DND-41 (cell line): ENCODE measurements around the gene MNT.

ENCODE experiments used
- ATAC-seq: fragments of 200-7000 bp; cut with Tn5 transposase; 3 replicates; pipeline ENCODE4 v1.9.1; 2021; ENCODE audit warnings: low read depth; ENCODE audit not compliant: insufficient read depth
- DNase-seq: peaks from one replicate; pipeline ENCODE4 v3.0.0-alpha.2; 2020
- H2AFZ ChIP-seq: 2 replicates; pipeline ENCODE4 v1.6.0; 2012; ENCODE audit warnings: low read depth, low read length
- H3K27ac ChIP-seq: 2 replicates; pipeline ENCODE4 v1.5.1; 2012; ENCODE audit warnings: low read length, inconsistent platforms
- H3K27me3 ChIP-seq: fragments of 200-600 bp; sonication (generic); 2 replicates; pipeline ENCODE4 v1.6.0; 2012; ENCODE audit warnings: low read length, mild to moderate bottlenecking, inconsistent platforms; ENCODE audit not compliant: insufficient read depth, poor library complexity
- H3K36me3 ChIP-seq: 2 replicates; pipeline ENCODE4 v1.5.1; 2012; ENCODE audit warnings: low read length, inconsistent platforms; ENCODE audit not compliant: insufficient read depth
- H3K4me1 ChIP-seq: 2 replicates; pipeline ENCODE4 v1.5.1; 2012; ENCODE audit warnings: mild to moderate bottlenecking, low read length; ENCODE audit not compliant: insufficient read depth
- H3K4me2 ChIP-seq: 2 replicates; pipeline ENCODE4 v1.6.0; 2012; ENCODE audit warnings: mild to moderate bottlenecking, moderate library complexity, low read length, inconsistent platforms; ENCODE audit not compliant: insufficient read depth
- H3K4me3 ChIP-seq, 2 experiments: fragments of 200-600 bp in 1 of 2; shearing (Covaris generic) in 1 of 2; 2 replicates each; pipeline ENCODE4 v1.5.1; 2012 to 2016; ENCODE audit warnings: inconsistent platforms in 2 of 2, low read length in 2 of 2, mild to moderate bottlenecking in 2 of 2, low read depth in 1 of 2, moderate library complexity in 1 of 2
- H3K79me2 ChIP-seq: 2 replicates; pipeline ENCODE4 v1.6.0; 2012; ENCODE audit warnings: low read length, inconsistent platforms; ENCODE audit not compliant: insufficient read depth
- H3K9ac ChIP-seq: 2 replicates; pipeline ENCODE4 v1.6.0; 2012; ENCODE audit warnings: low read depth, mild to moderate bottlenecking, inconsistent platforms, low read length, moderate library complexity
- H3K9me3 ChIP-seq: 2 replicates; pipeline ENCODE4 v1.5.1; 2012; ENCODE audit warnings: low read length, moderate library complexity, mild to moderate bottlenecking, inconsistent platforms; ENCODE audit not compliant: insufficient read depth, severe bottlenecking
- H4K20me1 ChIP-seq: 2 replicates; pipeline ENCODE4 v1.6.0; 2012; ENCODE audit warnings: low read length; ENCODE audit not compliant: insufficient read depth
- CTCF ChIP-seq: IDR thresholded peaks from 2 replicates; pipeline ENCODE4 v1.5.1; 2012; ENCODE audit warnings: borderline replicate concordance, low read length, moderate library complexity, mild to moderate bottlenecking; ENCODE audit not compliant: poor library complexity, severe bottlenecking; ENCODE audit errors: extremely low read depth
- EZH2 ChIP-seq: IDR thresholded peaks from 3 replicates; pipeline ENCODE4 v1.6.1; 2012; ENCODE audit warnings: borderline replicate concordance, low read depth, mild to moderate bottlenecking, moderate library complexity, low read length, inconsistent platforms; ENCODE audit not compliant: severe bottlenecking

Gene MNT

GRCh38 chr17:2363851-2364762 lies 36.8 kb downstream of the MNT start:
- no peaks in the 10 kb centered on the region for H3K9me3 ChIP-seq
- no peak overlapping the region for H2AFZ ChIP-seq
- no peak overlapping the region for H3K4me2 ChIP-seq
- peaks cover 68% of the 10 kb centered on the region for H3K36me3 ChIP-seq
- peaks cover 8% of the 10 kb centered on the region for H4K20me1 ChIP-seq
- H3K4me3 ChIP-seq: no peak overlapping the region
- H3K27ac ChIP-seq: no peak overlapping the region
- no peak for ATAC-seq
- no peaks in the 10 kb centered on the region for H3K27me3 ChIP-seq
- no peak for DNase-seq
- no peaks in the 10 kb centered on the region for H3K79me2 ChIP-seq
- no peaks in the 10 kb centered on the region for H3K4me1 ChIP-seq
- H3K9ac ChIP-seq: no peak overlapping the region
- TF ChIP-seq CTCF: no peak
- TF ChIP-seq EZH2: no peak

- H2AFZ ChIP-seq: no peak overlapping the region
- no peak overlapping the region for H3K27ac ChIP-seq
- peaks cover 69% of the 10 kb centered on the region for H3K36me3 ChIP-seq
- H3K4me1 ChIP-seq: no peaks in the 10 kb centered on the region
- no peak for DNase-seq
- H3K9me3 ChIP-seq: no peaks in the 10 kb centered on the region
- H3K79me2 ChIP-seq: no peaks in the 10 kb centered on the region
- peaks cover 9% of the 10 kb centered on the region for H4K20me1 ChIP-seq
- ATAC-seq: no peak
- H3K4me3 ChIP-seq: no peak overlapping the region
- H3K9ac ChIP-seq: no peak overlapping the region
- TF ChIP-seq CTCF: no peak
- no peak for TF ChIP-seq EZH2
- no peaks in the 10 kb centered on the region for H3K27me3 ChIP-seq
- H3K4me2 ChIP-seq: no peak overlapping the region
Measured at GRCh38 chr17:2363318-2363717, 37.5 kb downstream of the MNT start.

- Histone ChIP-seq H3K27ac (no peak overlapping the region), H3K9me3 (no peaks in the 10 kb centered on the region), H4K20me1 (peaks cover 12% of the 10 kb centered on the region), H3K9ac (no peak overlapping the region), H3K27me3 (no peaks in the 10 kb centered on the region), H3K36me3 (peaks cover 69% of the 10 kb centered on the region), H3K4me3 (no peak overlapping the region), H2AFZ (no peak overlapping the region), H3K79me2 (0 out of 2 replicates have a peak, but pooled peaks cover 2% of the 10 kb centered on the region), H3K4me1 (no peaks in the 10 kb centered on the region), H3K4me2 (no peak overlapping the region)
- TF ChIP-seq CTCF: no peak
- no peak for TF ChIP-seq EZH2
- ATAC-seq (no peak), DNase-seq (no peak)
Measured at GRCh38 chr17:2362881-2363280, 38.0 kb downstream of the MNT start.
